ENCODE measurements around the gene IGSF3. TPM values are rescaled to one million over a fixed set of nuclear protein-coding genes. Genes with fewer than 3 reads are reported as not detected.

IGSF3 gene
- total and polyA plus RNA-seq, 2 of the 8 experiments (the other 6 are each of a cell fraction or from before 2014, with no cell fraction given): 30.0 to 32.2 TPM

- no peak for TF ChIP-seq RNF2 (IDR thresholded peaks at IDR 0.05; ENCODE audit: borderline replicate concordance, low read depth, low read length, missing control alignments, poor library complexity, severe bottlenecking)
- TF ChIP-seq JUND (IDR thresholded peaks at IDR 0.05; ENCODE audit: low read length): no peak
- no peak for TF ChIP-seq SUZ12 (IDR thresholded peaks at IDR 0.05; ENCODE audit: low read length)
- no peak for TF ChIP-seq BCL11A (IDR thresholded peaks at IDR 0.05; ENCODE audit: low read depth in 2 of 2, low read length in 2 of 2)
- TF ChIP-seq FOSL1 (IDR thresholded peaks at IDR 0.05; ENCODE audit: insufficient read depth, low read depth, low read length): no peak
- no peak for TF ChIP-seq ASH2L (IDR thresholded peaks at IDR 0.05; ENCODE audit: low read length)
- TF ChIP-seq RAD21 (IDR thresholded peaks at IDR 0.05 in 1 of 2, conservative IDR thresholded peaks at IDR 0.05 in 1 of 2; ENCODE audit: low read depth in 2 of 2, low read length in 2 of 2): no peak
- TF ChIP-seq GABPA (IDR thresholded peaks at IDR 0.05; ENCODE audit: borderline replicate concordance, insufficient read depth, low read length): no peak
- no peak for TF ChIP-seq EZH2 (IDR thresholded peaks at IDR 0.05; ENCODE audit: low read depth, low read length, severe bottlenecking)
- no peak for TF ChIP-seq KDM5A (IDR thresholded peaks at IDR 0.05; ENCODE audit: low read length)
Measured at GRCh38 chr1:116567790-116568661, 99.5 kb downstream of the IGSF3 start (continued).

Data from H1 (cell line).